Stimulated activated effector memory CD8-positive, alpha-beta T cell treated with anti-CD3 and anti-CD28 coated beads, Interleukin-12 subunit alpha, Interleukin-12 subunit beta, amount 100 ng/mL, for 72 hours (primary cell): Measurements from ENCODE around the gene C7orf33.

Experiments
- ATAC-seq: fragments of 150-1000 bp; cut with Tn5 transposase; 2 replicates; pipeline ENCODE4 v1.10.0; 2021
- DNase-seq, 2 donors: peaks; one replicate each; pipeline ENCODE4 v3.0.0; 2021 to 2022; ENCODE audit warnings: low spot score in 2 of 2
- H3K27ac Mint-ChIP-seq: one replicate; pipeline ENCODE4 v1.8.0; 2022; ENCODE audit warnings: mild to moderate bottlenecking, mixed read lengths
- H3K36me3 Mint-ChIP-seq: one replicate; pipeline ENCODE4 v1.8.0; 2022; ENCODE audit warnings: mild to moderate bottlenecking, mixed read lengths
- H3K4me1 Mint-ChIP-seq: one replicate; pipeline ENCODE4 v1.8.0; 2022; ENCODE audit warnings: mixed read lengths
- H3K4me3 Mint-ChIP-seq: one replicate; pipeline ENCODE4 v1.8.0; 2022; ENCODE audit warnings: mild to moderate bottlenecking, mixed read lengths
- H3K9me3 Mint-ChIP-seq: one replicate; pipeline ENCODE4 v1.8.0; 2022; ENCODE audit warnings: mixed read lengths

Gene C7orf33

GRCh38 chr7:148598351-148598750 lies 7.8 kb downstream of the C7orf33 start:
- Mint-ChIP-seq H3K36me3 (no peaks in the 10 kb centered on the region), H3K27ac (no peak overlapping the region)

GRCh38 chr7:148605350-148605749 lies 14.8 kb downstream of the C7orf33 start:
- ATAC-seq (no peak), DNase-seq (no peak)
- no peak overlapping the region for H3K4me3 Mint-ChIP-seq
- H3K36me3 Mint-ChIP-seq = no peaks in the 10 kb centered on the region
- no peaks in the 10 kb centered on the region for H3K4me1 Mint-ChIP-seq
- H3K27ac Mint-ChIP-seq = no peak overlapping the region
- H3K9me3 Mint-ChIP-seq = peaks cover 7% of the 10 kb centered on the region

More at GRCh38 chr7:148598351-148598750, 7.8 kb downstream of the C7orf33 start:
- DNase-seq (no peak), ATAC-seq (no peak)
- no peaks in the 10 kb centered on the region for H3K9me3 Mint-ChIP-seq
- peaks cover 14% of the 10 kb centered on the region for H3K4me1 Mint-ChIP-seq
- no peak overlapping the region for H3K4me3 Mint-ChIP-seq

- H3K4me3 Mint-ChIP-seq = no peak overlapping the region
- ATAC-seq (no peak), DNase-seq (no peak)
- no peaks in the 10 kb centered on the region for H3K36me3 Mint-ChIP-seq
- no peak overlapping the region for H3K27ac Mint-ChIP-seq
- H3K9me3 Mint-ChIP-seq = peaks cover 7% of the 10 kb centered on the region
- H3K4me1 Mint-ChIP-seq = no peaks in the 10 kb centered on the region
Observed at GRCh38 chr7:148607151-148607661, 16.6 kb downstream of the C7orf33 start.

GRCh38 chr7:148609045-148609725 lies 18.6 kb downstream of the C7orf33 start:
- no peaks in the 10 kb centered on the region for H3K36me3 Mint-ChIP-seq
- ATAC-seq (no peak), DNase-seq (no peak)
- peaks cover 7% of the 10 kb centered on the region for H3K9me3 Mint-ChIP-seq
- H3K27ac Mint-ChIP-seq = no peak overlapping the region
- H3K4me3 Mint-ChIP-seq = no peak overlapping the region
- H3K4me1 Mint-ChIP-seq = no peaks in the 10 kb centered on the region

- Mint-ChIP-seq H3K36me3 (no peaks in the 10 kb centered on the region), H3K4me3 (no peak overlapping the region), H3K27ac (no peak overlapping the region), H3K4me1 (no peaks in the 10 kb centered on the region), H3K9me3 (no peaks in the 10 kb centered on the region)
- no peak for DNase-seq
- no peak for ATAC-seq
Observed at GRCh38 chr7:148611692-148612091, 21.1 kb downstream of the C7orf33 start.

GRCh38 chr7:148615085-148615730 lies 24.6 kb downstream of the C7orf33 start:
- Mint-ChIP-seq H3K4me3 (no peak overlapping the region), H3K4me1 (no peaks in the 10 kb centered on the region)
- no peak for DNase-seq

GRCh38 chr7:148620749-148621359 lies 30.3 kb downstream of the C7orf33 start:
- H3K9me3 Mint-ChIP-seq = no peaks in the 10 kb centered on the region
- no peaks in the 10 kb centered on the region for H3K36me3 Mint-ChIP-seq
- H3K27ac Mint-ChIP-seq = no peak overlapping the region
- no peak for DNase-seq
- peaks cover 10% of the 10 kb centered on the region for H3K4me1 Mint-ChIP-seq
- ATAC-seq = no peak
- H3K4me3 Mint-ChIP-seq = no peak overlapping the region

More at GRCh38 chr7:148615085-148615730, 24.6 kb downstream of the C7orf33 start:
- H3K9me3 Mint-ChIP-seq = no peaks in the 10 kb centered on the region
- H3K27ac Mint-ChIP-seq = no peak overlapping the region
- H3K36me3 Mint-ChIP-seq = no peaks in the 10 kb centered on the region
- ATAC-seq = no peak

GRCh38 chr7:148621563-148621962 lies 31.0 kb downstream of the C7orf33 start:
- Mint-ChIP-seq H3K27ac (no peak overlapping the region), H3K4me3 (no peak overlapping the region), H3K4me1 (peaks cover 11% of the 10 kb centered on the region), H3K36me3 (no peaks in the 10 kb centered on the region), H3K9me3 (no peaks in the 10 kb centered on the region)
- ATAC-seq = no peak
- DNase-seq = no peak

GRCh38 chr7:148622887-148623585 lies 32.5 kb downstream of the C7orf33 start:
- Mint-ChIP-seq H3K36me3 (no peaks in the 10 kb centered on the region), H3K4me1 (peaks cover 22% of the 10 kb centered on the region), H3K9me3 (no peaks in the 10 kb centered on the region), H3K4me3 (no peak overlapping the region), H3K27ac (no peak overlapping the region)
- ATAC-seq = no peak
- DNase-seq = no peak

- DNase-seq = no peak
- H3K4me1 Mint-ChIP-seq = peaks cover 29% of the 10 kb centered on the region
- no peak overlapping the region for H3K4me3 Mint-ChIP-seq
- H3K27ac Mint-ChIP-seq = no peak overlapping the region
- ATAC-seq = no peak
- H3K36me3 Mint-ChIP-seq = no peaks in the 10 kb centered on the region
- H3K9me3 Mint-ChIP-seq = no peaks in the 10 kb centered on the region
Observed at GRCh38 chr7:148623586-148624282, 33.2 kb downstream of the C7orf33 start.

- H3K4me1 Mint-ChIP-seq = peaks cover 34% of the 10 kb centered on the region
- no peaks in the 10 kb centered on the region for H3K36me3 Mint-ChIP-seq
- ATAC-seq = peak; percentile 27
- no peak overlapping the region for H3K4me3 Mint-ChIP-seq
- no peak overlapping the region for H3K27ac Mint-ChIP-seq
- DNase-seq = no peak
- no peaks in the 10 kb centered on the region for H3K9me3 Mint-ChIP-seq
Observed at GRCh38 chr7:148624735-148625134, 34.2 kb downstream of the C7orf33 start.

GRCh38 chr7:148625342-148625741 lies 34.8 kb downstream of the C7orf33 start:
- peaks cover 34% of the 10 kb centered on the region for H3K4me1 Mint-ChIP-seq
- no peak overlapping the region for H3K4me3 Mint-ChIP-seq
- ATAC-seq = no peak

GRCh38 chr7:148626828-148627227 lies 36.3 kb downstream of the C7orf33 start:
- Mint-ChIP-seq H3K4me3 (no peak overlapping the region), H3K36me3 (no peaks in the 10 kb centered on the region), H3K9me3 (no peaks in the 10 kb centered on the region), H3K4me1 (peaks cover 23% of the 10 kb centered on the region), H3K27ac (no peak overlapping the region)
- ATAC-seq (no peak), DNase-seq (no peak)

More at GRCh38 chr7:148625342-148625741, 34.8 kb downstream of the C7orf33 start:
- H3K9me3 Mint-ChIP-seq = no peaks in the 10 kb centered on the region
- no peak for DNase-seq
- no peak overlapping the region for H3K27ac Mint-ChIP-seq
- no peaks in the 10 kb centered on the region for H3K36me3 Mint-ChIP-seq

GRCh38 chr7:148628011-148628410 lies 37.4 kb downstream of the C7orf33 start:
- ATAC-seq (peak; percentile 81), DNase-seq (no peak)
- Mint-ChIP-seq H3K9me3 (no peaks in the 10 kb centered on the region), H3K27ac (no peak overlapping the region), H3K4me3 (peak overlapping the region; percentile 7), H3K36me3 (no peaks in the 10 kb centered on the region), H3K4me1 (peaks cover 26% of the 10 kb centered on the region)

GRCh38 chr7:148630078-148630477 lies 39.5 kb downstream of the C7orf33 start:
- DNase-seq (no peak), ATAC-seq (no peak)
- no peak overlapping the region for H3K27ac Mint-ChIP-seq
- no peak overlapping the region for H3K4me3 Mint-ChIP-seq
- peaks cover 34% of the 10 kb centered on the region for H3K4me1 Mint-ChIP-seq
- H3K9me3 Mint-ChIP-seq = no peaks in the 10 kb centered on the region
- H3K36me3 Mint-ChIP-seq = no peaks in the 10 kb centered on the region
